ENCODE data around the gene CADM3. TPM values are rescaled to one million over a fixed set of nuclear protein-coding genes. Genes with fewer than 3 reads are reported as not detected.

The CADM3 gene
- total and polyA plus RNA-seq, 2 experiments from 2014 or later: 0.37 to 0.77 TPM

- Histone ChIP-seq H3K4me3 (no peak overlapping the region), H3K27ac (no peak overlapping the region), H3K9me2 (replicated peaks; ENCODE audit: insufficient read depth) (no peaks in the 10 kb centered on the region), H3K79me2 (no peaks in the 10 kb centered on the region), H3K9me3 (ENCODE audit: low read depth) (no peaks in the 10 kb centered on the region), H2AFZ (no peak overlapping the region), H3K4me2 (no peak overlapping the region), H3K36me3 (replicated peaks; ENCODE audit: insufficient read depth, low read depth) (no peaks in the 10 kb centered on the region), H4K20me1 (ENCODE audit: insufficient read depth, poor library complexity, severe bottlenecking) (no peaks in the 10 kb centered on the region), H3K4me1 (ENCODE audit: insufficient read depth) (no peaks in the 10 kb centered on the region), H3K27me3 (no peaks in the 10 kb centered on the region)
- no peak for TF ChIP-seq EZH2 (IDR thresholded peaks at IDR 0.05; ENCODE audit: borderline replicate concordance)
- TF ChIP-seq, protein P1, sequence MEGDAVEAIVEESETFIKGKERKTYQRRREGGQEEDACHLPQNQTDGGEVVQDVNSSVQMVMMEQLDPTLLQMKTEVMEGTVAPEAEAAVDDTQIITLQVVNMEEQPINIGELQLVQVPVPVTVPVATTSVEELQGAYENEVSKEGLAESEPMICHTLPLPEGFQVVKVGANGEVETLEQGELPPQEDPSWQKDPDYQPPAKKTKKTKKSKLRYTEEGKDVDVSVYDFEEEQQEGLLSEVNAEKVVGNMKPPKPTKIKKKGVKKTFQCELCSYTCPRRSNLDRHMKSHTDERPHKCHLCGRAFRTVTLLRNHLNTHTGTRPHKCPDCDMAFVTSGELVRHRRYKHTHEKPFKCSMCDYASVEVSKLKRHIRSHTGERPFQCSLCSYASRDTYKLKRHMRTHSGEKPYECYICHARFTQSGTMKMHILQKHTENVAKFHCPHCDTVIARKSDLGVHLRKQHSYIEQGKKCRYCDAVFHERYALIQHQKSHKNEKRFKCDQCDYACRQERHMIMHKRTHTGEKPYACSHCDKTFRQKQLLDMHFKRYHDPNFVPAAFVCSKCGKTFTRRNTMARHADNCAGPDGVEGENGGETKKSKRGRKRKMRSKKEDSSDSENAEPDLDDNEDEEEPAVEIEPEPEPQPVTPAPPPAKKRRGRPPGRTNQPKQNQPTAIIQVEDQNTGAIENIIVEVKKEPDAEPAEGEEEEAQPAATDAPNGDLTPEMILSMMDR (IDR thresholded peaks at IDR 0.05; ENCODE audit: poor library complexity): peak; percentile 90
- WGBS (ENCODE audit: low lambda C conversion rate, missing lambda C conversion rate): 55% methylated on average over 12 of the region's 12 CpGs
- peak; percentile 76 for DNase-seq (ENCODE audit: low spot score)
Measured at GRCh38 chr1:159132271-159132881, 39.0 kb upstream of the CADM3 start.

- H2AFZ ChIP-seq: no peak overlapping the region
- H3K4me3 ChIP-seq: no peak overlapping the region
- no peak overlapping the region for H3K4me2 ChIP-seq
- no peaks in the 10 kb centered on the region for H3K79me2 ChIP-seq
- no peak overlapping the region for H3K27ac ChIP-seq
- no peaks in the 10 kb centered on the region for H3K4me1 ChIP-seq (ENCODE audit: insufficient read depth)
- no peaks in the 10 kb centered on the region for H3K36me3 ChIP-seq (replicated peaks; ENCODE audit: insufficient read depth, low read depth)
- no peak for DNase-seq (ENCODE audit: low spot score)
- H3K27me3 ChIP-seq: peaks cover 17% of the 10 kb centered on the region
- no peaks in the 10 kb centered on the region for H3K9me3 ChIP-seq (ENCODE audit: low read depth)
- 78% methylated on average over 7 of the region's 7 CpGs for whole genome bisulfite sequencing (ENCODE audit: low lambda C conversion rate, missing lambda C conversion rate)
- H3K9me2 ChIP-seq (replicated peaks; ENCODE audit: insufficient read depth): no peaks in the 10 kb centered on the region
- no peaks in the 10 kb centered on the region for H4K20me1 ChIP-seq (ENCODE audit: insufficient read depth, poor library complexity, severe bottlenecking)
- no peak for TF ChIP-seq EZH2phosphoT487 (IDR thresholded peaks at IDR 0.05; ENCODE audit: low read depth, severe bottlenecking, unreplicated experiment)
- TF ChIP-seq, protein P1 (IDR thresholded peaks at IDR 0.05; ENCODE audit: poor library complexity): no peak
- TF ChIP-seq EZH2 (IDR thresholded peaks at IDR 0.05; ENCODE audit: borderline replicate concordance): no peak
Measured at GRCh38 chr1:159140474-159140873, 30.9 kb upstream of the CADM3 start.

DNA sequence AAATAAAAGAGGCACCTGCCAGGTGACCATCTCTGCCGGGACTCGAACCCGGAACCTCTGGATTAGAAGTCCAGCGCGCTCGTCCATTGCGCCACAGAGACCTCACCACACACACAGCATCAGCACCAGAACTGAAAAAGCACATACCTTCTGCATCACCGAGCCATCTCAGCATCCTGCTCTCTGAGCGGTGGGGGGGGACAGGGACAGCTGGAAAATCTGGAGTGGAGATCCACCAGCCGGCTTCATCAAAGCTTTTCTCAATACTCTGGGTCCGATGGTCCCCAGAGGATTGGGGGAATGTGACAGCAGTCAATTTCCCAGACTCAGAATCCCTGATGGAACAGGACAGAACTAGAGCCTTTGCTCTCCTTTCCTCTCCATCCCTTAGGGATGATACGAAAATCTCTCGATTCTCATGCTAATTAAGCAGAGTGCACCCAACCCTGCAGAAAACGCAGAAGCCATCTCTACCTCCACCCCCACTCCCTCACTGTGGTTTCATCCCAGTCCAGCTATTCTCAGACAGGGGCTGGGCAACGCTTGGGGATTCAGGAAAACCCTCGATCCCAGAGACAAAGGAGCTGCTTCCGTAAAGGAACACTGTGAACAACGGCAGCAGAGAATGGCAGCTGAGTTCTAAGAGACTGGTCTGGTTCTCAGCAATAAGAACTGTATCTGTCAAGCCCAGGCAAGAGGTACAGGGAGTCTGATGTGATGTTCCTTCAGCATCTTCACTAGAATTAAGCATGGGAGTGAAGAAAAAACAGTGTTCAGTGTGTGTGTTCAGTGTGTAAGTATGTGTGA lies 29.6 kb upstream of the CADM3 start:
- no peak overlapping the region for H2AFZ ChIP-seq
- 50% methylated on average over 18 of the region's 18 CpGs for WGBS (ENCODE audit: low lambda C conversion rate, missing lambda C conversion rate)

More for the DNA sequence above, 29.6 kb upstream of the CADM3 start:
- Histone ChIP-seq H3K4me3 (no peak overlapping the region), H3K36me3 (replicated peaks; ENCODE audit: insufficient read depth, low read depth) (no peaks in the 10 kb centered on the region), H3K9me3 (ENCODE audit: low read depth) (no peaks in the 10 kb centered on the region), H3K27ac (no peak overlapping the region), H3K4me1 (ENCODE audit: insufficient read depth) (no peaks in the 10 kb centered on the region), H3K79me2 (no peaks in the 10 kb centered on the region), H4K20me1 (ENCODE audit: insufficient read depth, poor library complexity, severe bottlenecking) (no peaks in the 10 kb centered on the region), H3K9me2 (replicated peaks; ENCODE audit: insufficient read depth) (no peaks in the 10 kb centered on the region), H3K27me3 (peaks cover 17% of the 10 kb centered on the region), H3K4me2 (no peak overlapping the region)
- DNase-seq (ENCODE audit: low spot score): no peak
- TF ChIP-seq, protein P1 (IDR thresholded peaks at IDR 0.05; ENCODE audit: poor library complexity): no peak
- TF ChIP-seq EZH2 (IDR thresholded peaks at IDR 0.05; ENCODE audit: borderline replicate concordance) (no peak), EZH2phosphoT487 (IDR thresholded peaks at IDR 0.05; ENCODE audit: low read depth, severe bottlenecking, unreplicated experiment) (no peak)
